ENCODE results near the gene PDIA2.
"Not testable (repeated sequence)": the region's sequence is repeated elsewhere in the genome, so short reads cannot be mapped to it uniquely, and the experiment has no call there.

The PDIA2 gene

DNA sequence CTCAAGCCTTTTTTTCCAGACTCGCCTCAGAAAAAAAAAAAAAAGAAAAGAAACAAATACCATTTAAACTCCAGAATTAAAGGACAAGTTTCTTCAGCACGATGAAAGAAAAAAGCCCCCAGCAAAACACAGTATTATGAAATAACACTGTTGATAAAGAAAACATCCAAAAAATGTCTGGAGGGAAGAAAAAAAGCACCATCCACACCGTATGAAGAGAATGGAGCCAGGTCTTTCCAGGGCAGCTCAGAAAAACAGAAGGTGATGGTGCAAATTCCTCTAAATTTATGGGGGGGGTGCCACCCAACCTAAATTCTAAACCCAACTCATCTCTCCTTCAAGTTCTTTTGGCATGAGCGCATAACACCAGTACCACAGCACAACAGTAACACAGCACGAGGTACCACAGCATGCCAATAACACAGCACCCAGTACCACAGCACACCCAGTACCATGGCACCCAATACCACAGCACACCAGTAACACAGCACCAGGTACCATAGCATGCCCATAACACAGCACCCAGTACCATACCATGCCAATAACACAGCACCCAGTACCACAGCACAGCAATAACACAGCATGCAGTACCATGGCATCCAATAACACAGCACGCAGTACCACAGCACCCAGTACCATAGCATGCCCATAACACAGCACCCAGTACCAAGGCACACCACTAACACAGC lies 50.6 kb downstream of the PDIA2 start:
- DNase-seq, result no peak

- DNase-seq, result not testable (repeated sequence)
Observed at GRCh38 chr16:334164-334832, 51.3 kb downstream of the PDIA2 start.

DNA sequence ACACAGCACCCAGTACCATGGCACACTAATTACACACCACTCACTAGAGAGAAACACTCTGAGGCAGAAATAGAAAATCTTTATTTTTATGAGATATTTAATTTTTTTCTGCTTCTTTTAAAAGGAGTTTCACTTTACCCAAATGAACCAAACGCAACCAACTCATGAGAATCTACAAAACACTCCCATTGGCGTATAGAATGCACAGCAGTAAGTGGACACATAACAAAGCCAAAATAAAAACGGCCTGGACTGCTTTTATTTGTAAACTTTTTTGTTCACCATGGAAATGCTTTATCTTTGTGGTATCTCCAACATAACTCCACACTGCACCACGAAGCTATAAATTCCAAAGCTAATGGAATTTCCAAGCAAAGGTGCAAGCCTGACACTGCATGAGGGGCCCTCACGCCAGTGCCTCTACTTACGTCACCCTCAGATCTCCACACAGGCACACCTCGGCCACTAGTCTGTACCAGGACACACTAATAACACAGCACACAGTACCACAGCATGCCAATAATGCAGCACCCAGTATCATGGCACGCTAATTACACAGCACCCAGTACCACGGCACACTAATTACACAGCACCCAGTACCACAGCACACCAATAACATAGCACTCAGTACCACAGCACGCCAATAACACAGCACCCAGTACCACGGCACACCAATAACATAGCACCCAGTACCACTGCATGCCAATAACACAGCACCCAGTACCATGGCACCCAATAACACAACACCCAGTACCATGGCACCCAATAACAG lies 52.1 kb downstream of the PDIA2 start:
- not testable (repeated sequence) for DNase-seq

GRCh38 chr16:336269-336668 lies 53.3 kb downstream of the PDIA2 start:
- no peak for DNase-seq

All from NCI-H526 (cell line).